ENCODE results near the gene DEFB126. TPM values are rescaled to one million over a fixed set of nuclear protein-coding genes. Genes with fewer than 3 reads are reported as not detected.

The DEFB126 gene
- total RNA-seq, 1 experiment from 2014 or later = not detected

Other genes starting within 250 kb of the DEFB126 start
- gene DEFB125, start 54.9 kb upstream of the DEFB126 start, total RNA-seq (2014; rRNA removed; shearing (Covaris generic)) = not detected in 2 replicates
- gene DEFB127, start 14.9 kb downstream of the DEFB126 start, total RNA-seq (2014; rRNA removed; shearing (Covaris generic)) = not detected in 2 replicates
- not detected in 2 replicates for gene DEFB128, start 47.1 kb downstream of the DEFB126 start, total RNA-seq (2014; rRNA removed; shearing (Covaris generic))
- not detected in 2 replicates for gene DEFB129, start 84.7 kb downstream of the DEFB126 start, total RNA-seq (2014; rRNA removed; shearing (Covaris generic))
- gene DEFB132, start 115.1 kb downstream of the DEFB126 start, total RNA-seq (2014; rRNA removed; shearing (Covaris generic)) = not detected in 2 replicates
- gene C20orf96, start 148.2 kb downstream of the DEFB126 start, total RNA-seq (2014; rRNA removed; shearing (Covaris generic)) = 1.0 and 4.5 TPM in 2 replicates
- gene ZCCHC3, start 155.0 kb downstream of the DEFB126 start, total RNA-seq (2014; rRNA removed; shearing (Covaris generic)) = 74.3 and 75.1 TPM in 2 replicates
- 9.6 and 12.4 TPM in 2 replicates for gene SOX12, start 183.0 kb downstream of the DEFB126 start, total RNA-seq (2014; rRNA removed; shearing (Covaris generic))
- 65.9 and 70.0 TPM in 2 replicates for gene NRSN2, start 204.5 kb downstream of the DEFB126 start, total RNA-seq (2014; rRNA removed; shearing (Covaris generic))
- 12.9 and 15.6 TPM in 2 replicates for gene TRIB3, start 238.2 kb downstream of the DEFB126 start, total RNA-seq (2014; rRNA removed; shearing (Covaris generic))